NCI-H1048 (cell line): ENCODE data around the gene DLX2.

Experiments
- DNase-seq: peaks from one replicate; lab custom pipeline; 2025; lab: John Stamatoyannopoulos, UW

DLX2 gene

DNA sequence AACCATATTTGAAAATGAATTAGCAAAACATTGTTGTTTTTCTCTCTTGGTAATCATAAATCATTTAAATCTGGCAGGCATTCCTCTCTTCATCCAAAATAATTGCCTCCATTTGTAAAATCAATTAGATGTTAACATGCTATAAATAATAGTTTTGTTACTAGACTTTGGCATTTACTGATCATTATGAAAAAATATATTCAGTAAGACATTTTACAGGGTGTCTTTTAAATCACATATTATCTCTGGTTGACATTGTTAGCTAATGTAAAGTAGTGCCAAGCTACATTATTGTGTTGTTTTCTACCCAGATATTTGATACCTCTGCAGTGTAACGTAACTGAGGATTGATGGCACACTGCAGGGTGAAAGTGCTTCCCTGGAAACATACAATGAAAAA, 49.2 kb downstream of the DLX2 start:
- no peak for DNase-seq

DNA sequence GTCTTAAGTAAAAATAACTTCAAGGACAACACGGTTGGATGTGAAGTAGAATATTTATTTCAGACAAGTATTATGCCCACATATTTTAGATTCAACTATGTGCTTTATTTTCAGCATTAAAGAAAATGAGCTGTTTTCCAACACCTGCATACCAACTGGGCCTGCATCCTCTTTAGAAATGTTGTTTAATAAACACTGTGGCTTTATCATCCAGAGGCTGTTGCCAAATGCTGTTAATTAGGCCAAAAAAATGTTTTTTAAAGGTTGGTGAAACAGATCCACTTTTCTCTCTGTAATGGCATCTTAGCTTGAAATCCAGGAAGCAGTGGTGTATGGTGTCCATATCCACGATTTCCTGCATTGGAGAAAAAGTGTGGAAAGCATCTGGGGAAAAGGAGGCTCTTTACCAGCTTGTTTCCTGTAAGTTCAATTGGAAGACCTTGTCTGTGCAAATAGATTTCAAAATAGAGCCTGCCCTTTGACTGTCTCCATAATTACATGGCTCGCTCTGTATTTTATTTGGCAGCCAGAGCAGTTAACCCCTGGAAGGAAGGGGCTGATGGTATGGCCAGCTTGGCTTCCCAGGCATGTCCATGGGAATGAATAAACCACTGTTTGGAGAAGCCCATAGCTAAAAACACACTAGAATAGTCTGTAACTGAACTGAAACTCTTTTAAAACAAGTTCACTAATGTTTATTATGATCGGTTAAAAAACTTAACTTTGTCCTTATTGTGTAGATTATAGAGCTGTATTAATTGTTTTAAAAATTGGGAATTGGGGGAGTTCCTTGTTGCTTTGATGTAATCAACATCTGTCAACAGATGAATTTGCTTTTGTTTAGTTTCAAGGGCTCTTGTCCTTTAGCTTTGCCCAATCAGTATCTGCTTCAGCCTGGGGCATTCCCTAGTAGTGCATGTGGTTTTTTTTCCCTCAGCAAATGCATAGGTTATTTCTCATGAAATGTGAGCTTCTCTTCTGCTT, 50.4 kb downstream of the DLX2 start:
- no peak for DNase-seq

GRCh38 chr2:172050479-172051125, 52.1 kb downstream of the DLX2 start:
- no peak for DNase-seq

DNA sequence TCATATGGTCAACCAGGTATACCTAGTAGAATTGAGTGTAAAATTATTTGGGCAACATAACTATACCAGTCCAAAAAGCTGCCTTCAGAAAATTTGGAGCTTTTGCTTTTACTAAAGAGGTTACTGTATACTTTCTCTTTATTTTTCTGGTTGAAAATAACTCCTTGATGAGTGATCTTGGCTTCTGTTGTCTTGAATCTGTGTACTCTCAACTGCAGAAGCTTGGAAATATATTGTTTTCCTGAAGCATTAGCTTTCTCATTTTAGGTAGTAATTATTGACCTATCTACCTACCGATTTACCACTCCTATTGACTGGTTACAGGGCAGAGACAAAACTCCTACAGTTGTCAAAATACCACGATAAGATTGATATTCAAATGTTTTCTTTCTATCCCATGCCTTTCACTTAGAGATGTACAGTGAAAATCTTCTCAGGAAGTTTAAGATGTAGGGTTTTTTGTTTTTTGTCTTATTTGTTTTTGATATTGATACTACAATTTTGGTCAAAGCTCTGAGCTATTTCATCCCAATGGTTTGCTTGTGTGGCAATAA, 53.1 kb downstream of the DLX2 start:
- no peak for DNase-seq
